Left lung (tissue), 10 donors: ENCODE data around the gene VRK1. TPM values are rescaled to one million over a fixed set of nuclear protein-coding genes. Genes with fewer than 3 reads are reported as not detected.

Experiments used
- ATAC-seq: fragments of 200-7000 bp; cut with Tn5 transposase; one replicate; pipeline ENCODE4 v1.9.1; 2020; ENCODE audit warnings: moderate library complexity
- DNase-seq, 4 donors: peaks; one replicate each; pipeline ENCODE4 v3.0.0-alpha.2; 2013 to 2020
- H3K27ac ChIP-seq, 2 donors: fragments of 200-600 bp; sonication (generic) in 1 of 2; one replicate each; pipeline versions ENCODE4 v1.5.0 to v1.8.0; 2020 to 2021
- H3K27me3 ChIP-seq, 2 donors: fragments of 200-600 bp; sonication (generic) in 1 of 2; one replicate each; pipeline versions ENCODE4 v1.5.0 to v1.8.0; 2020 to 2021
- H3K36me3 ChIP-seq, 2 donors: fragments of 200-600 bp; sonication (generic) in 1 of 2; one replicate each; pipeline versions ENCODE4 v1.5.0 to v1.8.0; 2020 to 2021
- H3K4me1 ChIP-seq, 2 donors: fragments of 200-600 bp; one replicate each; pipeline ENCODE4 v1.8.0; 2021
- H3K4me3 ChIP-seq, 2 donors: fragments of 200-600 bp; sonication (generic) in 1 of 2; one replicate each; pipeline versions ENCODE4 v1.5.0 to v1.8.0; 2020 to 2021; ENCODE audit warnings: mild to moderate bottlenecking in 1 of 2
- H3K9me3 ChIP-seq, 2 donors: fragments of 200-600 bp; sonication (generic) in 1 of 2; one replicate each; pipeline versions ENCODE4 v1.5.0 to v1.8.0; 2020 to 2021
- CTCF ChIP-seq, 2 donors: fragments of 200-600 bp; sonication (generic) in 1 of 2; IDR thresholded peaks; one replicate each; pipeline versions ENCODE4 v1.5.0 to v1.8.0; 2021; ENCODE audit warnings: antibody characterized with exemption in 2 of 2
- intact Hi-C, 2 donors: fragments of 100-400 bp; cut with DNase I; formaldehyde crosslinking; loops; one replicate each; pipeline versions ENCODE4 v1.11.2 to v1.14.2; 2022
- polyA plus RNA-seq, 6 donors: library from polyadenylated mRNA; unstranded; fragments of 120-200 nt; gene quantifications; one replicate each; pipeline ENCODE4 v1.2.1, GENCODE V29; 2013; ENCODE audit not compliant: insufficient read length in 6 of 6
- total RNA-seq, 2 donors: library from RNA; stranded (reverse); fragmentation: NEBNext Ultra II Directional; extraction: Animal tissue kit (Norgen Biotek cat#: 25700); gene quantifications; one replicate each; pipeline ENCODE4 v1.2.1, GENCODE V29; 2021
- donor health status: DM: no; HTN: yes; CAD: no.
- donor health status: DM: no; HTN: no; CAD: no.

VRK1 gene
- total and polyA plus RNA-seq, 8 donors = 9.7 to 26.1 (median 19.7) TPM

- intact Hi-C loops = no loop called here
- H3K27ac ChIP-seq = no peak overlapping the region
- peaks cover 0 to 14% of the 10 kb centered on the region in 2 donors for H3K9me3 ChIP-seq
- no peaks in the 10 kb centered on the region for H3K36me3 ChIP-seq
- no peak for ATAC-seq
- no peaks in the 10 kb centered on the region for H3K4me1 ChIP-seq
- no peak for DNase-seq
- TF ChIP-seq CTCF (IDR thresholded peaks at IDR 0.05) = no peak
- H3K4me3 ChIP-seq = no peak overlapping the region
- no peaks in the 10 kb centered on the region for H3K27me3 ChIP-seq
These were observed 120.3 kb downstream of the VRK1 start for GRCh38 chr14:96917442-96917963.

- Histone ChIP-seq H3K4me1 (no peaks in the 10 kb centered on the region), H3K36me3 (no peaks in the 10 kb centered on the region), H3K27me3 (no peaks in the 10 kb centered on the region), H3K9me3 (peaks cover 0 to 17% of the 10 kb centered on the region in 2 donors), H3K4me3 (no peak overlapping the region), H3K27ac (no peak overlapping the region)
- DNase-seq (no peak), ATAC-seq (no peak)
- intact Hi-C loops = no loop called here
- TF ChIP-seq CTCF (IDR thresholded peaks at IDR 0.05) = no peak
These were observed 122.8 kb downstream of the VRK1 start for GRCh38 chr14:96920023-96920422.

- TF ChIP-seq CTCF (IDR thresholded peaks at IDR 0.05) = no peak
- H3K4me1 ChIP-seq = no peaks in the 10 kb centered on the region
- intact Hi-C loops = no loop called here
- H3K4me3 ChIP-seq = no peak overlapping the region
- DNase-seq (no peak), ATAC-seq (no peak)
- no peak overlapping the region for H3K27ac ChIP-seq
- no peaks in the 10 kb centered on the region for H3K27me3 ChIP-seq
- no peaks in the 10 kb centered on the region for H3K36me3 ChIP-seq
- H3K9me3 ChIP-seq = peaks cover 0 to 10% of the 10 kb centered on the region in 2 donors
These were observed 123.6 kb downstream of the VRK1 start for GRCh38 chr14:96920820-96921219.

- H3K36me3 ChIP-seq = no peaks in the 10 kb centered on the region
- ATAC-seq = no peak
- H3K4me1 ChIP-seq = no peaks in the 10 kb centered on the region
- no peak overlapping the region for H3K27ac ChIP-seq
- no peaks in the 10 kb centered on the region for H3K27me3 ChIP-seq
- intact Hi-C loops = no loop called here
- H3K9me3 ChIP-seq = peaks cover 0 to 9% of the 10 kb centered on the region in 2 donors
- H3K4me3 ChIP-seq = no peak overlapping the region
- no peak for DNase-seq
- TF ChIP-seq CTCF (IDR thresholded peaks at IDR 0.05) = no peak
These were observed 125.8 kb downstream of the VRK1 start for GRCh38 chr14:96922986-96923385.

GRCh38 chr14:96925422-96925821, 128.2 kb downstream of the VRK1 start:
- H3K4me3 ChIP-seq = no peak overlapping the region
- DNase-seq (no peak), ATAC-seq (no peak)
- no peaks in the 10 kb centered on the region for H3K27me3 ChIP-seq
- intact Hi-C loops = no loop called here
- H3K27ac ChIP-seq = no peak overlapping the region
- no peaks in the 10 kb centered on the region for H3K4me1 ChIP-seq
- H3K9me3 ChIP-seq = peaks cover 0 to 9% of the 10 kb centered on the region in 2 donors
- no peaks in the 10 kb centered on the region for H3K36me3 ChIP-seq
- TF ChIP-seq CTCF (IDR thresholded peaks at IDR 0.05) = no peak
